CD14-positive monocyte (primary cell): ENCODE results near the gene PRPF19. TPM values are rescaled to one million over a fixed set of nuclear protein-coding genes. Genes with fewer than 3 reads are reported as not detected.

Experiments
- DNase-seq, 3 donors: peaks; one replicate each; pipeline ENCODE4 v3.0.0-alpha.2; 2011 to 2022
- H2AFZ ChIP-seq: 2 replicates; pipeline ENCODE4 v1.6.0; 2012; ENCODE audit warnings: mild to moderate bottlenecking, low read depth, low read length, inconsistent platforms; ENCODE audit not compliant: insufficient read depth, poor library complexity, severe bottlenecking
- H3K27ac ChIP-seq, 2 donors: 1 replicate in 1 of 2; 2 replicates in 1 of 2; pipeline ENCODE4 v1.5.1; 2012 to 2013; ENCODE audit warnings: low read length in 2 of 2, control low read depth in 1 of 2, inconsistent platforms in 1 of 2, low read depth in 1 of 2, mild to moderate bottlenecking in 1 of 2
- H3K27me3 ChIP-seq, 2 donors: one replicate each; pipeline versions ENCODE4 v1.6.0 to v1.6.1; 2011 to 2013; ENCODE audit warnings: low read length in 2 of 2; ENCODE audit not compliant: control insufficient read depth in 2 of 2, insufficient read depth in 2 of 2
- H3K36me3 ChIP-seq, 2 donors: replicated peaks in 1 of 2; 1 replicate in 1 of 2; 2 replicates in 1 of 2; pipeline versions ENCODE4 v1.5.1 to v1.6.1; 2012 to 2013; ENCODE audit warnings: low read length in 2 of 2, control low read depth in 1 of 2, inconsistent platforms in 1 of 2, mild to moderate bottlenecking in 1 of 2; ENCODE audit not compliant: insufficient read depth in 2 of 2, control insufficient read depth in 1 of 2
- H3K4me1 ChIP-seq, 2 donors: 1 replicate in 1 of 2; 2 replicates in 1 of 2; pipeline versions ENCODE4 v1.5.1 to v1.6.1; 2012 to 2013; ENCODE audit warnings: low read length in 2 of 2, control low read depth in 1 of 2, inconsistent platforms in 1 of 2, mild to moderate bottlenecking in 1 of 2, moderate library complexity in 1 of 2; ENCODE audit not compliant: insufficient read depth in 2 of 2, control insufficient read depth in 1 of 2
- H3K4me2 ChIP-seq: replicated peaks from 2 replicates; pipeline ENCODE3; 2012; ENCODE audit warnings: low read length, moderate library complexity, mild to moderate bottlenecking; ENCODE audit not compliant: poor library complexity, severe bottlenecking; ENCODE audit errors: extremely low read depth
- H3K4me3 ChIP-seq, 3 experiments: fragments of 200-600 bp in 1 of 3; sonication (generic) in 1 of 3; replicated peaks in 1 of 3; 1 replicate in 2 of 3; 2 replicates in 1 of 3; pipeline ENCODE4 v1.5.1; 2011 to 2013; ENCODE audit warnings: low read length in 3 of 3, mild to moderate bottlenecking in 3 of 3, control low read depth in 2 of 3, low read depth in 2 of 3, inconsistent platforms in 1 of 3, moderate library complexity in 1 of 3
- H3K79me2 ChIP-seq: 2 replicates; pipeline ENCODE4 v1.6.0; 2012; ENCODE audit warnings: mild to moderate bottlenecking, control low read depth, inconsistent platforms, low read length, moderate library complexity; ENCODE audit not compliant: insufficient read depth
- H3K9ac ChIP-seq: 2 replicates; pipeline ENCODE4 v1.6.0; 2017; ENCODE audit warnings: low read length, mild to moderate bottlenecking; ENCODE audit not compliant: insufficient read depth, poor library complexity, severe bottlenecking
- H3K9me3 ChIP-seq, 2 donors: replicated peaks in 1 of 2; 1 replicate in 1 of 2; 2 replicates in 1 of 2; pipeline versions ENCODE4 v1.5.1 to v1.6.1; 2012 to 2013; ENCODE audit warnings: low read length in 2 of 2, control low read depth in 1 of 2; ENCODE audit not compliant: control insufficient read depth in 1 of 2, insufficient read depth in 1 of 2
- H4K20me1 ChIP-seq: 2 replicates; pipeline ENCODE4 v1.6.0; 2012; ENCODE audit warnings: mild to moderate bottlenecking, low read length, control low read depth, moderate library complexity; ENCODE audit not compliant: insufficient read depth
- H3K27ac Mint-ChIP-seq, 7 donors: one replicate each; pipeline ENCODE4 v1.8.0; 2020; ENCODE audit warnings: mild to moderate bottlenecking in 7 of 7, mixed read lengths in 7 of 7, moderate library complexity in 6 of 7, inconsistent platforms in 2 of 7
- H3K27me3 Mint-ChIP-seq, 3 donors: one replicate each; pipeline ENCODE4 v1.8.0; 2021 to 2022; ENCODE audit warnings: low read depth in 3 of 3, mild to moderate bottlenecking in 3 of 3, mixed read lengths in 3 of 3, moderate library complexity in 3 of 3, inconsistent platforms in 1 of 3
- H3K36me3 Mint-ChIP-seq, 2 donors: one replicate each; pipeline ENCODE4 v1.8.0; 2020; ENCODE audit warnings: mixed read lengths in 2 of 2, inconsistent platforms in 1 of 2, mild to moderate bottlenecking in 1 of 2
- H3K4me1 Mint-ChIP-seq: one replicate; pipeline ENCODE4 v1.8.0; 2020; ENCODE audit warnings: mild to moderate bottlenecking, mixed read lengths
- H3K4me3 Mint-ChIP-seq, 2 donors: one replicate each; pipeline ENCODE4 v1.8.0; 2020; ENCODE audit warnings: mild to moderate bottlenecking in 2 of 2, mixed read lengths in 2 of 2, moderate library complexity in 1 of 2
- H3K9me3 Mint-ChIP-seq, 7 donors: one replicate each; pipeline ENCODE4 v1.8.0; 2020 to 2022; ENCODE audit warnings: mixed read lengths in 7 of 7, mild to moderate bottlenecking in 6 of 7, moderate library complexity in 6 of 7, inconsistent platforms in 2 of 7
- CTCF ChIP-seq: fragments of 200-600 bp; IDR thresholded peaks from one replicate; pipeline ENCODE4 v1.8.0; 2022; ENCODE audit warnings: antibody characterized with exemption, mild to moderate bottlenecking
- WGBS: methylation state at CpG from one replicate; pipeline ENCODE4 v1.1.5; 2013; ENCODE audit warnings: missing lambda C conversion rate; ENCODE audit not compliant: insufficient coverage; 5-methylcytosine and 5-hydroxymethylcytosine counted together
- intact Hi-C, 2 donors: fragments of 100-400 bp; cut with micrococcal nuclease; formaldehyde crosslinking; loops; one replicate each; pipeline versions ENCODE4 v1.15.0 to v1.15.1; 2023
- polyA plus RNA-seq, 3 donors: library from polyadenylated mRNA; depleted of rRNA in 1 of 3; unstranded in 2 of 3; stranded (reverse) in 1 of 3; fragments of 300-500 nt in 2 of 3; fragments of >200 nt in 1 of 3; fragmentation: Illumina TruSeq in 2 of 3; gene quantifications; 1 replicate in 2 of 3; 2 replicates in 1 of 3; pipeline ENCODE4 v1.2.3, GENCODE V29; 2012 to 2021

The PRPF19 gene
- polyA plus RNA-seq, 3 donors: 7.8 to 33.2 (median 12.2) TPM

GRCh38 chr11:60952742-60953170 is 46.4 kb upstream of the PRPF19 start:
- H3K36me3 Mint-ChIP-seq: peaks cover 31 to 33% of the 10 kb centered on the region in 2 donors
- H3K9me3 Mint-ChIP-seq: peaks cover 0 to 3% (median under 1%) of the 10 kb centered on the region in 7 donors
- H3K4me1 Mint-ChIP-seq: peaks cover 71% of the 10 kb centered on the region
- H3K4me3 Mint-ChIP-seq: peak overlapping the region; percentile 90 to 94
- H3K4me2 ChIP-seq: peak overlapping the region; percentile 94
- WGBS: 0% methylated on average over 3 of the region's 3 CpGs
- peaks cover 41% of the 10 kb centered on the region for H3K79me2 ChIP-seq
- DNase-seq: no peak
- peak overlapping the region in 2 of 3 experiments; percentile 6 to 94 for H3K4me3 ChIP-seq
- H3K4me1 ChIP-seq: peaks cover 67 to 79% of the 10 kb centered on the region in 2 donors
- TF ChIP-seq CTCF: no peak
- H4K20me1 ChIP-seq: peaks cover 34% of the 10 kb centered on the region
- H3K27ac ChIP-seq: peak overlapping the region; percentile 99 to 100
- peak overlapping the region; percentile 99 to 100 (median 100) for H3K27ac Mint-ChIP-seq
- peaks cover 0 to under 1% of the 10 kb centered on the region in 2 donors for H3K27me3 ChIP-seq
- no peaks in the 10 kb centered on the region for H3K9me3 ChIP-seq
- H3K36me3 ChIP-seq: peaks cover 2 to 14% of the 10 kb centered on the region in 2 donors
- intact Hi-C loops: loop anchor here (2.0 to 5.0 kb wide), 4 partner anchors 35 to 210 kb away; partner anchors contain the start of gene VPS37C (in 2 of the 2)
- H3K27me3 Mint-ChIP-seq: peaks cover 15 to 21% (median 21%) of the 10 kb centered on the region in 3 donors
- no peak overlapping the region for H2AFZ ChIP-seq
- peak overlapping the region; percentile 94 for H3K9ac ChIP-seq

DNA sequence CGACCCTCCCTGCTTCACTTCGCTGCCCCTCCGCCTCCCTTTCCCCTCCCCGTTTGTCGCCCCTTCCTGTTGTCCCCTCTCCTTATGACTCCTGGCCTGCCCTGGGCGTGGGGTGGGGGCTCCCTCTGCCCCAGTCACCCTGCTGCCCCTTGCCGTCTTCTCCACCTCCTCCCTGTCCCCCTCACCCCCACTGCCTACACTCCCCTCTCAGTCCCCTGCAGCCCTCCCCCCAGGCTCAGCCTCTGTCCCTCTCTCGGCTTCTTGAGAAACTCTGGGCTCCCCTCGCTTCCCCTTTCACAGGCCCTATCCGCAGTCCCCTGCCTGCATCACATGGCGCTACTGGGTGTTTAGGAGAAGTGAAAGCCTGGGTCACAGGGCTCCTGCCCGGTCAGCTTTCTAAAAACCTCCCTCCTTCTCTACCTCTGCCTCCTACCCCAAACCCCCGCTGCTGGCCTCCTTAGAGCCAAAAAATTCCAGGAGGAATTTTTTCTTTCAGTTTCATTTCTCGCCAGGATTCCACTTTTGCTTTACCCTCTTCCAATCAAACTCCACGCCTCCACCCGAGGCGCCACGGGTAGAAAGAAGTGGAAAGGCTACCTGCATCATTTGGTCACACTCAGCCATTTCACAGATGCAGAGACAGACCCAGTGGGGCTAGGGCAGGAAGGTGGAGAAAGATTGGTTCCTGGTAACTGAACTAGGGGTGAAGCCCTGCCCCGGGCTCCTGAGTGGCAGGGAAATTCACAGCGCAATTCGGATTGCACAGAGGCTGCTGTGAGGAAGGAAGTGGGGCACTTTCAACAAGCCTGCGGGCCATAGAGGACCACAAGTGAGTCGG is 45.7 kb upstream of the PRPF19 start, which contains the start of gene SLC15A3:
SLC15A3 (minus strand) TSS at position 273 of the 838 bp plus-strand sequence. CDS start 625 bp downstream, outside the sequence.
- Histone ChIP-seq H3K27ac (peak within 1 kb of the TSS; percentile 99 to 100), H3K79me2 (peaks cover 46% of the 10 kb centered on the region), H2AFZ (no peak within 1 kb of the TSS), H3K4me3 (peak within 1 kb of the TSS; percentile 74 to 94 (median 82)), H3K9ac (peak within 1 kb of the TSS; percentile 94), H3K36me3 (peaks cover 8 to 20% of the 10 kb centered on the region in 2 donors), H3K4me2 (peak within 1 kb of the TSS; percentile 94), H3K9me3 (no peaks in the 10 kb centered on the region), H3K27me3 (no peaks in the 10 kb centered on the region), H3K4me1 (peaks cover 69 to 85% of the 10 kb centered on the region in 2 donors), H4K20me1 (peaks cover 40% of the 10 kb centered on the region)
- Mint-ChIP-seq H3K27ac (peak within 1 kb of the TSS; percentile 99 to 100 (median 100)), H3K4me3 (peak within 1 kb of the TSS; percentile 95 to 96), H3K27me3 (peaks cover 9 to 17% (median 15%) of the 10 kb centered on the region in 3 donors), H3K9me3 (peaks cover 0 to 2% (median 0%) of the 10 kb centered on the region in 7 donors), H3K36me3 (peaks cover 33 to 40% of the 10 kb centered on the region in 2 donors), H3K4me1 (peaks cover 73% of the 10 kb centered on the region)
- intact Hi-C loops: loop anchor here (2.0 to 5.0 kb wide), 4 partner anchors 35 to 210 kb away; partner anchors contain the start of gene VPS37C (in 2 of the 2)
- peak; percentile 95 to 98 (median 95) for DNase-seq
- under 1% methylated on average over 13 of the region's 23 CpGs for WGBS
- no peak for TF ChIP-seq CTCF
